SU-DHL-6 (cell line): Measurements from ENCODE around the gene CLTCL1.

ENCODE experiments used
- H2AFZ ChIP-seq: fragments of 200-600 bp; sonication (generic); 2 replicates; pipeline ENCODE4 v1.6.1; 2014; ENCODE audit warnings: low read depth, mild to moderate bottlenecking, moderate library complexity, mixed read lengths, antibody characterized with exemption, low read length; ENCODE audit not compliant: severe bottlenecking
- H3F3A ChIP-seq: fragments of 200-600 bp; shearing (Covaris generic); 2 replicates; pipeline ENCODE4 v1.6.0; 2016; ENCODE audit warnings: antibody characterized with exemption, mild to moderate bottlenecking; ENCODE audit not compliant: insufficient read depth
- H3K27ac ChIP-seq: fragments of 200-600 bp; sonication (generic); 2 replicates; pipeline ENCODE4 v1.5.1; 2016; ENCODE audit warnings: low read depth, mild to moderate bottlenecking, low read length, moderate library complexity, mixed read lengths
- H3K27me3 ChIP-seq: fragments of 200-600 bp; sonication (generic), shearing (Covaris generic); 2 replicates; pipeline ENCODE4 v1.6.0; 2014; ENCODE audit warnings: mild to moderate bottlenecking, low read length
- H3K36me3 ChIP-seq: fragments of 200-600 bp; sonication (generic); 2 replicates; pipeline ENCODE4 v1.6.1; 2014; ENCODE audit warnings: mild to moderate bottlenecking, low read length, mixed read lengths
- H3K4me2 ChIP-seq: fragments of 300-600, 200-600 bp; shearing (Covaris generic), sonication (generic); 2 replicates; pipeline ENCODE4 v1.6.0; 2014; ENCODE audit warnings: low read length, low read depth, mild to moderate bottlenecking; ENCODE audit not compliant: poor library complexity, severe bottlenecking
- H3K4me3 ChIP-seq: fragments of 200-600 bp; sonication (generic); 2 replicates; pipeline ENCODE4 v1.5.1; 2014; ENCODE audit warnings: antibody characterized with exemption, low read length, mild to moderate bottlenecking, mixed read lengths; ENCODE audit not compliant: insufficient read depth, poor library complexity, severe bottlenecking
- H3K79me2 ChIP-seq: fragments of 200-600 bp; sonication (generic); 2 replicates; pipeline ENCODE4 v1.6.1; 2014; ENCODE audit warnings: mild to moderate bottlenecking, low read length, moderate library complexity; ENCODE audit not compliant: insufficient read depth
- H3K9ac ChIP-seq: fragments of 200-600 bp; sonication (generic); 2 replicates; pipeline ENCODE4 v1.7.0; 2014; ENCODE audit warnings: mild to moderate bottlenecking, low read length
- H3K9me2 ChIP-seq: fragments of 200-600 bp; sonication (generic); replicated peaks from 2 replicates; pipeline ENCODE4 v1.6.1; 2014; ENCODE audit warnings: low read length; ENCODE audit not compliant: insufficient read depth
- H3K9me3 ChIP-seq: fragments of 200-600 bp; sonication (generic); 2 replicates; pipeline ENCODE4 v1.6.1; 2014; ENCODE audit warnings: low read length, mixed read lengths; ENCODE audit not compliant: insufficient read depth
- H4K20me1 ChIP-seq: fragments of 200-600 bp; sonication (generic); 2 replicates; pipeline ENCODE4 v1.6.1; 2014; ENCODE audit warnings: low read depth, mild to moderate bottlenecking, antibody characterized with exemption, low read length, moderate library complexity, mixed read lengths
- EZH2phosphoT487 ChIP-seq: fragments of 200-600 bp; sonication (generic), shearing (Covaris generic); conservative IDR thresholded peaks from 2 replicates; pipeline ENCODE4 v1.6.1; 2018; ENCODE audit warnings: mild to moderate bottlenecking, antibody characterized with exemption, low read length, moderate library complexity, mixed read lengths
- TF ChIP-seq, protein P1 (sequence below): fragments of 200-600 bp; sonication (generic); IDR thresholded peaks from one replicate; pipeline ENCODE4 v1.5.1; 2017; ENCODE audit warnings: antibody characterized with exemption, mild to moderate bottlenecking, low read length, moderate library complexity; ENCODE audit not compliant: insufficient read depth, poor library complexity, severe bottlenecking

Gene CLTCL1

DNA sequence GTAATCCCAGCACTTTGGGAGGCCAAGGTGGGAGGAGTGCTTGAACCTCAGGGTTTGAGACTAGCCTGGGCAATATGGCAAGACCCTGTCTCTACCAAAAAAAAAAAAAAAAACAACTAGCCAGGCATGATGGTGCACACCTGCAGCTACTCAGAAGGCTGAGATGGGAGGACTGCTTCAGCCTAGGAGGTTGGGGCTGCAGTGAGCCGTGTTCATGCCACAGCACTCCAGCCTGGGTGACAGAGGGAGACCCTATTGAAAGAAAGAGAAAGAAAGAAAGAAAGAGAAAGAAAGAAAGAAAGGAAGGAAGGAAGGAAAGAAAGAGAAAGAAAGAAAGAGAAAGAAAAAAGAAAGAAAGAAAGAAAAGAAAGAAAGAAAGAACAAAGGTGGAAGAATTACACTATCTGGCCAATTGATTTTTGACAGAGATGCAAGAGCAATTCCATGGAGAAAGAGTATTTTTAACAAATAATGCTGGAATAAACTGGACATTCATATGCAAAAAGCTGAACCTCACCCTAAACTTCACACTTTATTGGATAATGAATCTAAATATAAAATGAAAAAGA is 79.1 kb downstream of the CLTCL1 start:
- no peak for TF ChIP-seq EZH2phosphoT487
- TF ChIP-seq, protein P1, sequence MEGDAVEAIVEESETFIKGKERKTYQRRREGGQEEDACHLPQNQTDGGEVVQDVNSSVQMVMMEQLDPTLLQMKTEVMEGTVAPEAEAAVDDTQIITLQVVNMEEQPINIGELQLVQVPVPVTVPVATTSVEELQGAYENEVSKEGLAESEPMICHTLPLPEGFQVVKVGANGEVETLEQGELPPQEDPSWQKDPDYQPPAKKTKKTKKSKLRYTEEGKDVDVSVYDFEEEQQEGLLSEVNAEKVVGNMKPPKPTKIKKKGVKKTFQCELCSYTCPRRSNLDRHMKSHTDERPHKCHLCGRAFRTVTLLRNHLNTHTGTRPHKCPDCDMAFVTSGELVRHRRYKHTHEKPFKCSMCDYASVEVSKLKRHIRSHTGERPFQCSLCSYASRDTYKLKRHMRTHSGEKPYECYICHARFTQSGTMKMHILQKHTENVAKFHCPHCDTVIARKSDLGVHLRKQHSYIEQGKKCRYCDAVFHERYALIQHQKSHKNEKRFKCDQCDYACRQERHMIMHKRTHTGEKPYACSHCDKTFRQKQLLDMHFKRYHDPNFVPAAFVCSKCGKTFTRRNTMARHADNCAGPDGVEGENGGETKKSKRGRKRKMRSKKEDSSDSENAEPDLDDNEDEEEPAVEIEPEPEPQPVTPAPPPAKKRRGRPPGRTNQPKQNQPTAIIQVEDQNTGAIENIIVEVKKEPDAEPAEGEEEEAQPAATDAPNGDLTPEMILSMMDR = no peak
- Histone ChIP-seq H3K9me3 (no peaks in the 10 kb centered on the region), H4K20me1 (no peaks in the 10 kb centered on the region), H3K27ac (no peak overlapping the region), H3K27me3 (no peaks in the 10 kb centered on the region), H3K9ac (no peak overlapping the region), H3K79me2 (no peaks in the 10 kb centered on the region), H3F3A (no peaks in the 10 kb centered on the region), H3K4me2 (no peak overlapping the region), H3K36me3 (no peaks in the 10 kb centered on the region), H3K4me3 (no peak overlapping the region), H2AFZ (no peak overlapping the region), H3K9me2 (no peaks in the 10 kb centered on the region)

DNA sequence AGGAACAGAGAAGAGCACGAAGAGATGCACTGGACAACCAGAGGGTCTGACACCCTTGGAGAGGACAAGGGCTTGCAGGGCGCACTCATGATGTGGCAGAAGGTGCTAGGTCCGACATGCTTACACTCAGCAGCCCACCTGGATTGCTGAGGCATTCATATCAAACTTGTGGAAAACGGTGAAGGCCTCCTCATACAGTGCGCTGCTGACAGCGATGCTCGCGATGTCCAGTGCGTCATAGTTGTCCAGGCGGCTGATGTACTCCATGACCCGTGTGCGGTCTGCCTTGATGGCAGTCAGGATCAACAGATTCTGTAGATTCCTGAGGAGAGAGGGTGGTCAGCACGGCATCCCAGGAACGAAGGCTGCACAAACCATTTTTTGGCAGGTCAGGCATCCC is 81.3 kb downstream of the CLTCL1 start:
- Histone ChIP-seq H3F3A (no peaks in the 10 kb centered on the region), H4K20me1 (no peaks in the 10 kb centered on the region), H3K79me2 (no peaks in the 10 kb centered on the region), H3K9me2 (no peaks in the 10 kb centered on the region), H3K4me3 (no peak overlapping the region), H2AFZ (no peak overlapping the region), H3K27ac (no peak overlapping the region), H3K27me3 (no peaks in the 10 kb centered on the region), H3K36me3 (no peaks in the 10 kb centered on the region), H3K9ac (no peak overlapping the region), H3K9me3 (no peaks in the 10 kb centered on the region), H3K4me2 (no peak overlapping the region)
- TF ChIP-seq, protein P1 = no peak
- no peak for TF ChIP-seq EZH2phosphoT487

DNA sequence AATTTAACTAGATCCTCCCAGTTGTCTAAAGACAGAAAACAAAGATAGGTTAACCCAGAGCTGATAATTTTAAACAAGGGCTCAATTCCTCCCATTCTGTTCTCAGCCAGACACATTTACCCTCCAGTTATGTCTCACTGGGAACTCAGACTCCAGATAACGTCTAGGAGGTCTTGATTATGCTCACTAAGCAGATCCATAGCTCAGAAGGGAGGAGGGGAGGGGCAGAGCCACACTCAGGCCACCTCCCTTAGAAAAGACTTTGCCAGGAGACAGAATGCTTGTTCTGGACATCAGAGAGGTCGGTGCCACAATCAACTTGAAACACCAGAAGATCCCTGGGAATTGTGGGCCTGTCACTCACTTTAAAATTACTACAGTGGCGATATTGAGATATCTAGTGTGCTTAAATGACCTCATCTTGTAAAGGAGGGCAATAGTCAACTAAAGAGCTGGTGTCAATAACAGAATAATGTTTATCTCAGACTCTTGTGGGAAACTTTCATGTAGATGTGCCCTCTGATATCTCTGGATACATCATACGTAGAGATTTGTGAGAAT is 83.2 kb downstream of the CLTCL1 start:
- TF ChIP-seq, protein P1 = no peak
- no peak for TF ChIP-seq EZH2phosphoT487
- no peaks in the 10 kb centered on the region for H3F3A ChIP-seq

More for the DNA sequence above, 83.2 kb downstream of the CLTCL1 start:
- Histone ChIP-seq H3K27ac (no peak overlapping the region), H2AFZ (no peak overlapping the region), H4K20me1 (no peaks in the 10 kb centered on the region), H3K9me3 (no peaks in the 10 kb centered on the region), H3K9me2 (no peaks in the 10 kb centered on the region), H3K4me2 (no peak overlapping the region), H3K4me3 (no peak overlapping the region), H3K36me3 (no peaks in the 10 kb centered on the region), H3K27me3 (no peaks in the 10 kb centered on the region), H3K79me2 (no peaks in the 10 kb centered on the region), H3K9ac (no peak overlapping the region)
